Fibroblast of upper back skin (primary cell): ENCODE data around the gene LRMDA.
"Not testable (repeated sequence)": the region's sequence is repeated elsewhere in the genome, so short reads cannot be mapped to it uniquely, and the experiment has no call there.

Source experiments
- DNase-seq: peaks from one replicate; pipeline ENCODE4 v3.0.0-alpha.2; 2013

Gene LRMDA

DNA sequence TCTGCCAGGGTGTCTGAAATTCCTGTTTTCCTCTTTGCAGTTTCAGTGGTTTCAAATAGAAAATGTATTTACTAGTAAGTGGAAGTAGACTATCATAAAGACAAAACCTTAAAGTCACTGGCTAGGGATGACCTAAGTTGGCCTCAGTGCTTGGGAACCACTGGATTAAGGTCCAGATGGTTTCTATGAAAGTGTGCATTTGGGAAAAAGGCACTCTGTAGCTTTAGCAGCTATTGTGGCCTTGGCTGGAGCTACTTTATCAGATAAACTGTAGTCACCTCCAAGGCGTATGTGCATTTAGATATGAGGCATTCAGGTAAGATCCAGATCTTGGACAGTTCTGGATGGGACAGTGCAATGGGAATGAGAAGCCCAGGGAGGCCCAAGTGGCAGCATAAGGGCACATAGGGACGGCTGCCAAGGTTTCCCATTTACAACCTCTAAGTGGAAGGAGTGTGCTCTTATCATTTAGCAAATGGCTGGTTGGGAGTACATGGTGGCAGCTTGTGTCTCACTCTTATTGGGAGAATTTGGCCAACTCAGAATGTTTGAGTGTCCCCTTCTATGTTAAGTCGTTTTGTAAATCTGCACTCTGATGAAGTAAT, 185.6 kb downstream of the LRMDA start:
- no peak for DNase-seq

DNA sequence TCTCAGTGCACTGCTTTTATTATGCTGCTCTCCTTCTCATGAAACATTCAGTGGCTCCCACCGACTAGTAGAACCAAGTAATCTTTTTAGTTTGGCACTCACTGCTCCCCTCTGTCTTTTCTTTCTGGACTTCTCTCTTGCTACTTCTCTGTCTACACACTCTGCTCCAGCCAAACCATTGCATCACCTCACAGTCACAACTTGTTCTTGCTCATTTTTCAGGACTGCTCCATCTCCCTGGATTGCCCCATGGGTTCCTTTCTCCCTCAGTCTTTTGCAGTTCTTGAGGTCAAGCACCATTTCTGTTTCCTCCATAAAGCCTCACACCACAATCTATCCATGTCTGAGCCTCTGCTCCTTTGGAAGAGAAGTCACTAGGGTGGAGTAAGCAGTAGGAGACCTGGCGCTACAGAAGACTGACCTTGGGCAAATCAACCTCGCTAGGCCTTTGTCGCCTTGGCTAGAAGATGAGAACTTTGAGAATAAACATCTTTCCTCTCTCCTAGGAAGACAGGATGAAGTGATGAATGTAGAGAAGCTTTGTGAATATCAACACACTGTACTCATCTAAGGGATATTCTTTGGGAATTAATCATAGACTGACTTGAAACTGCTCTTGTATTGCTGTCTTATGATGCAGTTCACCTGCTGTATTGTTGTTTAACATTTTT, 186.2 kb downstream of the LRMDA start:
- no peak for DNase-seq

DNA sequence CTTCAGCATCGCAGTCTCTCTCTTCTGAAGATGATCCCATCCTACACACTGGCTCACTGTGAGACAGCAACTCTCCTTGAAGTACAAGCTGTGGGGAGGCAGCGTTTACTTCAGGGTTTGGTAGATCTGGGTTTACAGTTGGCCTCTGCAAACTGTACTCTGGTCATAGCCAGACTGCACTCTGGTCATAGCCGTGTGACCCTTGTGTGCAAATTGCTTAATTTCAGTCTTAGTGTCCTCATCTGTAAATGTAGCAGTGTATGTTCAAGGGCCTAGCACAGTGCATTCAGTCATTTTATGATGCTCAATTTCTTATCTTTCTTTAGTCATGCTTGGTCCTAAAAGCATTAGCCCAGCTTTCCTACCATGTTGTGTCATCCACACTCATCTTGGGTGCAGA, 188.2 kb downstream of the LRMDA start:
- no peak for DNase-seq

DNA sequence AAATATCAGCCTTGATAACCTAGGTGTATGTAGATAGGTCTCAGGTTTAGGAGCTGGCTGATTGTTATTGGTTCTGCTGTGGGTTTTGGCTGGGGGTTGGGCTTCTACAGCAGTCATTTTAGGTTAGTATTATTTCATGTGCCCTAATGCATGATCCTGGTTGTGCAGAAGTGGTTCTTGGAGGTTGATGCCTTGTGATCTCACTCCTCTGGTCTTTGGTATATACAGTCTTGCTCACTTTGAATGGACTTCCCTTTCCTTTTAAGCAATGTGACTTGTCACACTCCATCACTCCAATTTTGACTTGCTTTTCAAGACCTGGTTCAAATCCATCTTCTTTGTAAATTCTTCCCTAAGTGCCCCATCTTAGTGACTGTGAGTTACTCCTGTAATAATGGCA, 188.9 kb downstream of the LRMDA start:
- DNase-seq = no peak

DNA sequence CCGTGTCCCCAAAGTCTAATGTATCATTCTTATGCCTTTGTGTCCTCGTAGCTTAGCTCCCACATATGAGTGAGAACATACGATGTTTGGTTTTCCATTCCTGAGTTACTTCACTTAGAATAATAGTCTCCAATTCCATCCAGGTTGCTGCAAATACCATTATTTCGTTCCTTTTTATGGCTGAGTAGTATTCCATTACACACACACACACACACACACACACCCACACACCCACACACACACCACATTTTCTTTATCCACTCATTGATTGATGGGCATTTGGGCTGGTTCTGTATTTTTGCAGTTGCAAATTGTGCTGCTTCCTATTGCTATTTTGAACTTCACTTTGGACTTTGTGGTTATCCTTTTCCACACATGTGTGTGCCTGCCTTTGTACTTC, 189.6 kb downstream of the LRMDA start:
- not testable (repeated sequence) for DNase-seq

DNA sequence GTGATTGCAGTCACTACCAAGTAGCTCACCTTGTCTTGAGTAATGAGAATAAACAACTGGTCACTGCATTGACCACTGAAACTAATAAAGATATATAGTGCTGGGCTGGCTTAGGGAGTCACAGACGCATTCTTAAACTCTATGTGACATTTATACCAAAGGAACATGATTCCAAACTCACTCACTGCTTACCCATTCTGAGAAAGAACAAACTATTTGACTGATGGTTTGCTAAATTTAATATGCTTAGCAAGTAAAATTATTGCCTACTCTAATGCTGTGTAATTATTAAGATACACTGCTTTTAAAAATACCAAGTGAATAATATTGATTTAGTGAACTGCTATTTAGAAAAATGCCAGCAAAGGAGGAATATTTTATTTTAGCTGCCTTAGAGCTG, 191.1 kb downstream of the LRMDA start:
- DNase-seq = no peak

DNA sequence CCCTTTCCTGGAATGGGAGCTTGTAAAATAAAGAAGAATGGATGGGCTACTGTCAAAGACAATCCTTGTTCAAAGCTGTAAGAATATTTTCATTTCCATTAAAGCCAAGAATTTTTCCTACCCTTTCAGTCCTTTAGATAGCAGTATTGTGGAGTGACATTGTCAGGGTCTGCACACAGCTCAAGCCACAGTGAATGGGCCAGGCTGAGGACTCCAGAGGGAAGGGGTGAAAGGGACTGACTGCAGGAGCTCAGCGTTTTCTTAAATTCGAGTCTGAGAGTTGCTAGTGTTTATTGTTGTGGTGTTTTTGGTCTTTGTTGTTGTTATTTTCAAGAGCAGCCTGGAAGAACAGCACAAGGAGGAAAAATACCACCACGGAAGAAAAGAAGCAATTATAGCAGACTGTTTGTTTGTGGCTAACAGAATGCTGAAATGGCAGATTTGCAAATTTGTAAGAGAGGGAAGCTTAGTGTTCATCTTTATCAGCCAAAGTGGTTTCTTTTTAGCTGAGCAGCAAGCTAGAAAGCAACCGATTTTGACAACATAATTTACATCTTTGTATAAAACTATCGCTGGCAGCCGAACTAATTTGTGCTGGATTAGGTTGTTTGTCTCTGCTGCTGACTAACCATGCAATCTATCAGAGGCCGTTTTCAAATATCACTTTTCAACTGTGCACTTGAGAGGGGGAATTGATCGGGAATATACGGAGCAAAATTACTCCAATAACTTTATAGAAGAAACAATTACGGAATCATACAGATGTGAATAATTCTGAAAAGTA, 192.1 kb downstream of the LRMDA start:
- no peak for DNase-seq

DNA sequence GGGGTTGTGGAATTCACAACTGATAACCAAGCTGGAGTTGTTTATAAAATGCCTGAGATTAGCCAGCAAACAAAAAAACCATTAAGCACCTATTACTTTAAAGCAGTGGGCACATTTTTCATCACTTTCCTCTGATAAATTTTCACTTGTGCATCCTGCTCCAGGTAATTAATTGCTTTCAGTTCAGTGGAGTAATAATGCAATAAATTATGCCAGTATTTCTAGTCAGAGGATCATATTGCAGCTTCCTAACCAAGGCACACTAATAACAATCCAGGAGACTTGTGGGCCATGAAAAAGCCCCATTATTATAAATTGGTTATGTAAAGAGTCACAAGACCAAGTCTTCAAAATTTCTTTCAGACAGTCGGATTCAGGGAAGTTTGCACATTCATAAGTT, 193.2 kb downstream of the LRMDA start:
- no peak for DNase-seq

DNA sequence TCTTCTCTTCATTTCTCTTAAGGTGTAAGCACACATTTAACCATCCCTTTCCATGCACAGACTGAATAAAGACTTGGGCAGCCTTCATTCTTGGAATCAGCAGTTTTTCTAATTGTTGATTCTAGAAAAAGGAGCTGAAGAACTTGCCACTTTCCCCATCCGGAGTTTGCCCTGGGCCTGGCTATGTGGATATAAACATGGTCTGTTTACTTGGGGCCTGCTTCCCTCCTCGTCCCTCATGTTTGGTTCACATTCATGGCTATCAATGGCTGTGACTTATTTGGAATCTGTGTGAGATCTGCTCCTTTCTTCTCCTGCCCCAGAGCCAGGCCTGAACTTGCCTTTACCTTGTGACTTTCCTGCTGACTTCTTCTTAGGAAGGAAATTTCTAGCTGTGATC, 199.3 kb downstream of the LRMDA start:
- DNase-seq = no peak

DNA sequence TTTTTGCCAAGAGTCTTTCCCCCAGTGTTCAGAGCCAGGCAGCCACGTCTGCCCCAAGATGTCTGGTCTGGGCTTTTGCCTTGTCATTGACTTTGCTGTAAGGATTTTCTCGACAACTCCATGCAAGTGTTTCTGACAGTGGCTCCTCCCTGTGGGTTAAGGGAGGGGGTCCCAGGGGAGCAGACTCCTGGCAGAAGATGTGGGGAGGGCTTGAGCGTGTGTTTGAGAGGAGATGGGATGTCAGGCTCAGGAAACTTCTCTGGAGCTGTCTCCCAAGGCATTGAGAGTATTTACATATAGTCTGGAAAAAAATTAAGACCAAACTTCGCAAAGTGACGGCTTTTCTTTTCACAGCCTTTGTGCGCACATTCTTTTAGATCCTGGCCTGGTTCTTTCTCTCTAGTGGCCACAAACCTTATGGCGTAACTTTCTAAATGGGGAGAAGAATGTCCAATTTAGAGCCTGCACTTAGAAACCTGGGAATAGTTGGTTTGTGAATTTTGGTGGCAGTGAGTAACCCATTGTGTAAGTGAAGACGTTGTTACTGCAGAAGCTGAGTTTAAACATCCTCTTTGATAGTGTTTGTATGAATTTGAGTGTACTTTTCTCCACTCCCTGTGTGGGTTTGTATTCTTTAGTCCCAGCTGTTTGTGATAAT, 201.5 kb downstream of the LRMDA start:
- peak; percentile 30 for DNase-seq

DNA sequence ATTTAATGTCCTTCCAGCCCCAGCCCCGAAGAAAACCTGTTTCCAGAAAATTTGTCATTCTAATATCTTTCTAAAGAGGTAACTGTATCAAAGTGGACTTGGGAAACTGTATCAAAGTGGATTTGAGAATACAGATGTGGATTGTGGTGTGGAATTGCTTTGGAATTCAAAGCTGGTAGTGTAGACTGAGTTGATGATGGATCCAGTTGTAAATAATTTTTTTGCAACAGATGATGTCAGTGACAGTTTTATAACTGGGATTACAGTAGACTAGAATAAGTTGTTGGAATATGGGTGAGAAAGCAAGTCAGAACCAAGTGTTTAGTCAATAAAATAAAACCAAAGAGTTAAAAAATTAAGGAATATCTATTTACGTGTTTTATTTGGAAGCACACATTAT, 202.1 kb downstream of the LRMDA start:
- no peak for DNase-seq

DNA sequence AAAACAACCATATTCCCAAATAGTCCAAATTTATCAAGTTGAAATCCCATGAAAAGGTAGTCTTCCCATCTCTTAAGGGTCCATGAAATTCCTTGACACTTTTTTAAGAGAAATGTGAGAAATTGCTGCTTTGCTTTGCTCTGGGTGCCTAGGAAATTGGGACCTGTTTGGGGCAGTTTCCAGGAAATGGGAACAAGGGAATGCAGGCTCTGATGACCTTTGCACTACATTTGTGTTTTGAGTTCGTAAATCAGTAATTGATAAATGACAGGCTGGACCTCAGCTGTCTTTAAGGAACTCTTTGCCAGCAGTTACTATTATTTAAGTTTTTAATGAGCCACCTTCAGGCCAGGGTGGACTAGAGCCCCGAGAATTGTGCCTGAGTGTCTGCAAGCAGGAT, 203.5 kb downstream of the LRMDA start:
- no peak for DNase-seq

DNA sequence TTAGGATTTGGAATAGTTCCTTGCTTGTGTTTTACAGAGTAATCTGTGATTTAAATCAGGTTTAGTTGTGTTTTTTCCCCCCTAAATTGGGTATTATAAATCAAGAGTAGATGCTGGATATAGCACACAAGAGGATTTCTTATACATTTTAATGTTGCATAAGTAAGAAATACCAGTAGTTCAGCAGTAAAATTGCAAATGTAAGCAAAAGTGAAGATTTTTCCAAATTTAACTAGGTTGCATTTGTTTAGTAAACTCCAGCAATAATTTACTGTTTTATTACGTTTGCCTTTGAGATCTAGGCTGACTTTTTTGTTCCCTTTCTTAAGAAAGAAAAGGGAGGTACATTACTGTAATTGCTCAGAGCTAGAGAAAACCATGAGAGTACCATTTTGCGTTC, 207.3 kb downstream of the LRMDA start:
- no peak for DNase-seq

DNA sequence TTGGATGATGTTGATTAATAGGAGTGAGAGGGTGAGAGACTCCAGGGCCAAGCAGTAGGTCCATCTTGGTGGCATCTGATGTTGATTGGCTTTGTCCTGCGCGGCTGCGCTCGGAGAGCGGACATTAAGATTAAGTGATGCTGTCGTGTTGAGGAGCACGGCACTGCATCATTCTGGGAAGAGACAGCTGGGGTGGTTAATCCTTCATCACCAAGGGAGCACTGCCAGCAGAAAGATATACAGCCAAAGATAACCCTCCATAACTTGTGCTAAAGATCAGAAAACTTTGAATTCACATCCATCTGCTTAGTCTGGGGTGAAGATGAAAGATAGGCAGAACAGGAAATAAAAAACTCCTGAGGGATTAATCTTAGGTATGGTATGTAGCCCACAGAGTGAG, 208.3 kb downstream of the LRMDA start:
- DNase-seq = peak; percentile 83

DNA sequence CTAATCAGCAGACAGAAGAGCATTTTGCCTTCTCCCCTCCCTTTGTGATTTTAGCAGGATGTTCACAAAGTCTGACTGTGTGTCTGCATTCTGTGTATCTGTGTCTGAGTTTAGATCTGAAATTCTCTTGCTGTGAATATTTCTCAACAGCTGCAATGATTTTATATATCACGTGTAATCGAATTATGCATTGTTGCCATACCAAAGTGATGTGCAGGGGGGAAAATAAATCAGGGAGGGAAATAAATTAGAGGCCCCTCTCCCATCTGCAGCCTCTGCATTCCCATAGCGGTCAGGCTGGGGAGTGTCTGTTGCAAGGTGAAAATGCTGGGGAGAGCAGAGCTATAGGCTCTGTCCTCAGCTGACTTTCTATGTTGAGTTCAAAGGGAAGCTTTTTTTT, 209.0 kb downstream of the LRMDA start:
- peak; percentile 84 for DNase-seq

DNA sequence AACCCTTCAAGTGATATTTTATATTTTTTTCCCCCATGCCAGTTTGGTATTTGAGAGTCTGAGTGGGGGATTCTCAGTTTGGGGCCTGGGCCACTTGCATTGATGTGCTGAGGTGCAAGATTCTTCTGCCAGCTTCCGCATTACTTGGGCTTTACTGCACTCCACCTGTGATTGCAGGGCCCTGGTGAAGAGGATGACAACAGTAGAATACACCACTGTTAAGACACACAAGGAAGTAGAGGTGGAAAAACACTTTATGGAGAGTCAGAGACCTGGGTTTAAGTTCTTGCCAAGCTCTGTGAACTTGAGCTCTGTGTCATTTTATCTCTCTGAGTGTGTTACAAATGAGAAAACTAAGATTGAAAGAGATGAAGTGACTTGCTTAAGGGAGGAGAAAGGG, 209.4 kb downstream of the LRMDA start:
- no peak for DNase-seq

DNA sequence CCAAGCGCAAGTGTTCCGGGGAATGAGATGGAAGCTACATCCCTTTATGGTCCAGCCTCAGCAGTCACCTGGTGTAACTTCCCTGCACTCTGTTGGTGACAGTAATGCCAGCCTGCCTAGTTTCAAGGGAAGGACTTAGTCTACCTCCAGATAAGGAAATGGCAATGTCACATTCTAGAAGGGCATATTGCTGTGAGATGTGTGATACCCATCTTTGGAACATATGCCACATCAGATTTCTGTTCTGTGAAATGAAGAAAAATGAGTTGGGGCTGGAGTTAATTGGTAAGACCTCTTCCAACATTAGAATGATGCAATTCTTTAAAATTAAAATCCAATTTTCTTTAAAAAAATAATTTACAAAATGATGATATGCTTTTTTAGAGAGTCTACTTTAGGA, 212.0 kb downstream of the LRMDA start:
- no peak for DNase-seq

DNA sequence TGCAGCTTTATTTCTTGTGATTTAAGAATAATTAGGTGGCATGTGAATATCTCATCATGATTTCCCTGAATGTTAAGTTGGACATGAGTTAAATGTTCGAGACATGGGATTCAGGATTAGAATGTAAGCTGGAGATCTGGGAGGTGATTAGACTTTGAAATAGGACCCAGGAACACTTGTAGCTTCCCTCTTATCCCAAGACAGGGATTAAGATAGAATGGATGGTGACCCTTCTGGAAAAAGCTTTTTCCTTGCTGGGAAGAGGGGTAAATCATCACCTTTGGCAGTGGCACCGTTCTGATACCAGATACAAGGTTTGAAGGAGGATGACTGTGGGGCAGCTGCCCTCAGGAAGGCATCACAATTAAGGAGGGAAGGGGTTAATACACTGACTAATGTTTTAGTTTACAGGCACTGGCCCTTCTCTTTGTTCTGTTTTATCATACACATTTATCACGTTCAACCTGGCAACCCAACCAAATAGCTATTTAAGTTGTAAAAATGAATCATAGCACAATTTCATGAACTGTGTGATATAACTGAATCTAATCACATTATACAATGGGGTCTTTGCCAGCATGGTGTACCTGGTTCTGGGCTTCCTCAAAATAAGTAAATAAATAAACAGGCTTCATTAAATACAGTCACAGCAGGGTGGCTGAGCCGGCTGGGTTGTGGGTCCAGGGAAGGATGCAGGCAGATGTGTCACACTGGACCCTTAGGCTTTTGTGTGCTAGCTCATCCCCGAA, 212.7 kb downstream of the LRMDA start:
- DNase-seq = no peak

DNA sequence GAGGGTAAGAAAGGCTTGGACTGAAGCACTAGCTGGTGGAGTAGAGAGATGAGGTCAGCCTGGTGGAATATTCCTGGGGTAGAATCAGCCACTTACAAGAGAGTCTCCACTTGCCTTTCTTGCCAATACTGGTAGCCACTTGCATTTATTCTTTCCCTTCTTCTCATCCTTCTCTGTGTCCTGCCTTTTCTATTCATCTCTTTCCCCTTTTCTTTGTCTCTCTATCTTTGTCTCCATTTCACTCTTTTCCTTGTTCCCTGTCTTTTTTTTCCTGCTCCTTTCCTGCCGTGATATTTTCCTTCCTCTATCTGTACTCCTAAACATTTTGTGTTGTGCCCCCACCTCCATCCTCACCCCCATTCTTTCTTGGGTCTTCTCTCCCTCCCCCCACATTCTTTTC, 214.3 kb downstream of the LRMDA start:
- DNase-seq = no peak

DNA sequence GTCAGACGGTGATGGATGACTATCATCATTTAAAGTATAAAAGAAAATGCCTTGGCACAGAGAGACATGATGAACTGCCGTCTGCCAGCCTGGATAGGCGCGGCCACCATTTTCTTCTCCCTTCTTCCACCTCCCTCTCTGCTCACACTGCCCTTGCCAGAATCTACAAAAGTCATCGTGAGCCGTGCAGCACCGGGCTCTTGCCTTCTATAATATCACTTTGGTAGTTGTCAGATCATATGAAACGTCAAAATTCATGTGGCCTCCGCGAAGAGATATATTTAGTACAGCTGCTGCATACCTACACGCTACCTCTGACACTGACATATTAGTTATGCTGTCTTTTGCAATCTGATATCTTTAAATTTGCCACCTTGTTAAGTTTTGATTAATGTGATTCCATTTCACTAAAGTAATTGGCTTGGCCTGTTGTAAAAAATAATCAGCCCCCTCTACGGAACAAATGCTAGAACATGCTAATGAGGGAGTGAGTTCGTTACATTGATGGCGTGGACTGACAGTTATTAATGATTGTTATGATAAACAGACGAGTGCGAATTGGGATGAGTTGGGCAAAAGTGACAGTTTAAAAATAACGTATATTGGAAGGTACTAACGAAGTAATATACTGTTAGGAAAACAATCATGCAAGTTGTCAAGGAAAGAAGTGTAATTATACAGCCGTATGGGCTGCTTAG, 214.9 kb downstream of the LRMDA start:
- no peak for DNase-seq

DNA sequence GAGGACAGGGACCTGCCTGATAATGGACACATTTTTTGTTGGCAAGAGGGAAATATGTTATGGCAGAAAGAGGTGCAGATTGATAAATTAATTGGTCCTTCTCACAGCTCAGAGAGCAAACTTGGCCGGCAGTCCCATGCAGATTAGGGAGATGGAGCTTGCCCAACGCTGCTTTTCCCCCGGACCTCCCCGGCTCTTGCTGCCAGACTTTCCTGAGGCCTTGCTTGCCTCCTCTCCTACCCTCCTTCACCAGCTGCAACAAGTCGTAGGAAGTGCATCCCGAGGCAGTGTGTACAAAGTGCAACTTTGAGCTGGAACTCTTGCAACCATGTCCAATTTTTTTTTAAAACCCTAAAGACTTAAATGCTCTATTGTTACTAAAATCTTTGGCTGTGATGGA, 215.5 kb downstream of the LRMDA start:
- no peak for DNase-seq

DNA sequence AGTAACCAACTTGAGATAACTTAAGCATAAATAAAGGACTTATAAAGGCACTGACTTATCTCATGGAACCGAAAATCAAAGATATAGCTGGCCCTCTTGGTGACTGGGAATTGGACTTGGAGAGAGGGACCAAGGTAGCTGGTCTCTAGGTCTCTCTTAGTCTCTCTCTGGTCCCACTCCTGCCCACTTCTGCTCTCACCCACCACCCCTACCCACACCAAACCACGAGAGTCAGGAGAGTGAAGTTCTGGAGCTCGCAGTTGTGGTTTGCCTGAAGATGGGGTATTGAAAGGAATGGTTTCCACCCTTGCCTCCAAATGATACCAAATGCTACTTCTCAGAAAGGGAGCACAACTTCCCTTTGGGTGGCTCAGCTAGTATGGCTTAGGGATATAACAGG, 216.3 kb downstream of the LRMDA start:
- no peak for DNase-seq

DNA sequence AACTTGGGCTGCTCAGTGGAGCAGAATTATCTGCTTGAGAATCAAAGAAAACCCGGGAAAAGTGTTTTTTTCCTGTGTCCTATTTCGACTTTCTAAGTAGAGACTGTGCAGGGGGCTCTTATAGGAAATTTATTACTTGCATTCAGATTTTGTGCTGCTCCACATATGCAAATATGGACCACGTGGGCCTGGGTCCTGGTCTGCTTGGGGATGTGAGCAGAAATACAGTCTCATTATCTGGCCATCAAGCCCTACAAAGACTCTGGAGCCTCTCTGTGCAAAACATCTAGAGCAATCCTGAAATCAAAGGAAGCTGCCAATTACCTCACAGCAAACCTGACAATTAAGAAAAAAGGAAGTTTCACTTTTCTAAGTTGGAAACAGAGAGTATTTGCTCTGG, 216.9 kb downstream of the LRMDA start:
- no peak for DNase-seq
